HEK293 (cell line): Measurements from ENCODE around the gene ITIH1.
"Not testable (repeated sequence)": the region's sequence is repeated elsewhere in the genome, so short reads cannot be mapped to it uniquely, and the experiment has no call there.

Source experiments
- TCF7L2 ChIP-seq: IDR thresholded peaks from 2 replicates; pipeline ENCODE4 v1.6.1; 2011; ENCODE audit warnings: low read depth, mild to moderate bottlenecking, inconsistent platforms, low read length, moderate library complexity, borderline replicate concordance
- ZBTB17 ChIP-seq: fragments of 450-650 bp; formaldehyde crosslinking; IDR thresholded peaks from 2 replicates; pipeline ENCODE4 v1.5.1; 2016; ENCODE audit warnings: missing biosample characterization, missing genetic modification characterization
- ZNF112 ChIP-seq: fragments of 450-650 bp; formaldehyde crosslinking; IDR thresholded peaks from 2 replicates; pipeline ENCODE4 v1.5.0; 2017; ENCODE audit warnings: missing biosample characterization, missing genetic modification characterization
- ZNF350 ChIP-seq: fragments of 450-650 bp; formaldehyde crosslinking; IDR thresholded peaks from 2 replicates; pipeline ENCODE4 v1.5.0; 2017; ENCODE audit warnings: missing biosample characterization, mild to moderate bottlenecking, missing genetic modification characterization
- ZNF660 ChIP-seq: fragments of 450-650 bp; IDR thresholded peaks from 2 replicates; pipeline ENCODE4 v1.5.1; 2018; ENCODE audit warnings: missing biosample characterization, mild to moderate bottlenecking, missing genetic modification characterization
- ZNF670 ChIP-seq: fragments of 450-650 bp; formaldehyde crosslinking; IDR thresholded peaks from 2 replicates; pipeline ENCODE4 v1.5.1; 2016; ENCODE audit warnings: missing biosample characterization, missing genetic modification characterization, low read depth
- ZNF747 ChIP-seq: fragments of 450-650 bp; formaldehyde crosslinking; IDR thresholded peaks from 2 replicates; pipeline ENCODE4 v1.5.1; 2016; ENCODE audit warnings: missing biosample characterization, missing genetic modification characterization
- TF ChIP-seq, protein P1 (sequence below): fragments of 450-650 bp; formaldehyde crosslinking; IDR thresholded peaks from 2 replicates; pipeline ENCODE4 v1.5.1; 2016; ENCODE audit warnings: missing biosample characterization, missing genetic modification characterization
- TF ChIP-seq, protein P2 (sequence below): fragments of 450-650 bp; formaldehyde crosslinking; IDR thresholded peaks from 2 replicates; pipeline ENCODE4 v1.5.1; 2016; ENCODE audit warnings: missing biosample characterization, missing genetic modification characterization
- TF ChIP-seq, protein P3 (sequence below): IDR thresholded peaks from 2 replicates; pipeline ENCODE4 v1.6.1; 2011; ENCODE audit warnings: mild to moderate bottlenecking, low read depth, low read length, borderline replicate concordance

DNA sequence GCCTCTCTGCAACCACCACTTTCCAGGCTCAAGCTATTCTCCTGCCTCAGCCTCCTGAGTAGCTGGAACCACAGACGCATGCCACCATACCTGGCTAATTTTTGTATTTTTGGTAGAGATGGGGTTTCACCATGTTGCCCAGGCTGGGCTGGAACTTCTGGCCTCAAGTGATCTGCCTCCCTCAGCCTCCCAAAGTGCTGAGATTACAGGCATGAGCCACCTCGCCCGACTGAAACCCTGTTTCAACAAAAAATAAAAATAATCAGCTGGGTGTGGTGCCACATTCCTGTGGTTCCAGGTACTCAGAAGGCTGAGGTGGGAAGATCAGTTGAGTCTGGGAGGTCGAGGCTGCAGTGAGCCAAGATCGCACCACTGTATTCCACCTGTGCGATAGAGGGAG is 913 bp upstream of the ITIH1 start:
- TF ChIP-seq, protein P1, sequence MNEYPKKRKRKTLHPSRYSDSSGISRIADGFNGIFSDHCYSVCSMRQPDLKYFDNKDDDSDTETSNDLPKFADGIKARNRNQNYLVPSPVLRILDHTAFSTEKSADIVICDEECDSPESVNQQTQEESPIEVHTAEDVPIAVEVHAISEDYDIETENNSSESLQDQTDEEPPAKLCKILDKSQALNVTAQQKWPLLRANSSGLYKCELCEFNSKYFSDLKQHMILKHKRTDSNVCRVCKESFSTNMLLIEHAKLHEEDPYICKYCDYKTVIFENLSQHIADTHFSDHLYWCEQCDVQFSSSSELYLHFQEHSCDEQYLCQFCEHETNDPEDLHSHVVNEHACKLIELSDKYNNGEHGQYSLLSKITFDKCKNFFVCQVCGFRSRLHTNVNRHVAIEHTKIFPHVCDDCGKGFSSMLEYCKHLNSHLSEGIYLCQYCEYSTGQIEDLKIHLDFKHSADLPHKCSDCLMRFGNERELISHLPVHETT (tag by site-specific recombination), result not testable (repeated sequence)
- TF ChIP-seq ZNF112 (tag by site-specific recombination); ZNF660; TCF7L2; ZBTB17 (tag by site-specific recombination); ZNF350 (tag by site-specific recombination); ZNF670; ZNF747 (tag by site-specific recombination): not testable (repeated sequence)
- TF ChIP-seq, protein P2, sequence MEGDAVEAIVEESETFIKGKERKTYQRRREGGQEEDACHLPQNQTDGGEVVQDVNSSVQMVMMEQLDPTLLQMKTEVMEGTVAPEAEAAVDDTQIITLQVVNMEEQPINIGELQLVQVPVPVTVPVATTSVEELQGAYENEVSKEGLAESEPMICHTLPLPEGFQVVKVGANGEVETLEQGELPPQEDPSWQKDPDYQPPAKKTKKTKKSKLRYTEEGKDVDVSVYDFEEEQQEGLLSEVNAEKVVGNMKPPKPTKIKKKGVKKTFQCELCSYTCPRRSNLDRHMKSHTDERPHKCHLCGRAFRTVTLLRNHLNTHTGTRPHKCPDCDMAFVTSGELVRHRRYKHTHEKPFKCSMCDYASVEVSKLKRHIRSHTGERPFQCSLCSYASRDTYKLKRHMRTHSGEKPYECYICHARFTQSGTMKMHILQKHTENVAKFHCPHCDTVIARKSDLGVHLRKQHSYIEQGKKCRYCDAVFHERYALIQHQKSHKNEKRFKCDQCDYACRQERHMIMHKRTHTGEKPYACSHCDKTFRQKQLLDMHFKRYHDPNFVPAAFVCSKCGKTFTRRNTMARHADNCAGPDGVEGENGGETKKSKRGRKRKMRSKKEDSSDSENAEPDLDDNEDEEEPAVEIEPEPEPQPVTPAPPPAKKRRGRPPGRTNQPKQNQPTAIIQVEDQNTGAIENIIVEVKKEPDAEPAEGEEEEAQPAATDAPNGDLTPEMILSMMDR (tag by site-specific recombination), result not testable (repeated sequence)
- TF ChIP-seq, protein P3, sequence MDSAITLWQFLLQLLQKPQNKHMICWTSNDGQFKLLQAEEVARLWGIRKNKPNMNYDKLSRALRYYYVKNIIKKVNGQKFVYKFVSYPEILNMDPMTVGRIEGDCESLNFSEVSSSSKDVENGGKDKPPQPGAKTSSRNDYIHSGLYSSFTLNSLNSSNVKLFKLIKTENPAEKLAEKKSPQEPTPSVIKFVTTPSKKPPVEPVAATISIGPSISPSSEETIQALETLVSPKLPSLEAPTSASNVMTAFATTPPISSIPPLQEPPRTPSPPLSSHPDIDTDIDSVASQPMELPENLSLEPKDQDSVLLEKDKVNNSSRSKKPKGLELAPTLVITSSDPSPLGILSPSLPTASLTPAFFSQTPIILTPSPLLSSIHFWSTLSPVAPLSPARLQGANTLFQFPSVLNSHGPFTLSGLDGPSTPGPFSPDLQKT, result not testable (repeated sequence)
